HG03342 (cell line): ENCODE results near the gene RAB15.
A peak's percentile ranks its signal among the peaks of the same experiment; 100 is the strongest.

ENCODE experiments used
- ATAC-seq: cut with Tn5 transposase; IDR thresholded peaks from one replicate; pipeline ENCODE4 v1.9.1; 2021; ENCODE audit warnings: mild to moderate bottlenecking, moderate library complexity; ENCODE audit not compliant: unreplicated experiment

The RAB15 gene

DNA sequence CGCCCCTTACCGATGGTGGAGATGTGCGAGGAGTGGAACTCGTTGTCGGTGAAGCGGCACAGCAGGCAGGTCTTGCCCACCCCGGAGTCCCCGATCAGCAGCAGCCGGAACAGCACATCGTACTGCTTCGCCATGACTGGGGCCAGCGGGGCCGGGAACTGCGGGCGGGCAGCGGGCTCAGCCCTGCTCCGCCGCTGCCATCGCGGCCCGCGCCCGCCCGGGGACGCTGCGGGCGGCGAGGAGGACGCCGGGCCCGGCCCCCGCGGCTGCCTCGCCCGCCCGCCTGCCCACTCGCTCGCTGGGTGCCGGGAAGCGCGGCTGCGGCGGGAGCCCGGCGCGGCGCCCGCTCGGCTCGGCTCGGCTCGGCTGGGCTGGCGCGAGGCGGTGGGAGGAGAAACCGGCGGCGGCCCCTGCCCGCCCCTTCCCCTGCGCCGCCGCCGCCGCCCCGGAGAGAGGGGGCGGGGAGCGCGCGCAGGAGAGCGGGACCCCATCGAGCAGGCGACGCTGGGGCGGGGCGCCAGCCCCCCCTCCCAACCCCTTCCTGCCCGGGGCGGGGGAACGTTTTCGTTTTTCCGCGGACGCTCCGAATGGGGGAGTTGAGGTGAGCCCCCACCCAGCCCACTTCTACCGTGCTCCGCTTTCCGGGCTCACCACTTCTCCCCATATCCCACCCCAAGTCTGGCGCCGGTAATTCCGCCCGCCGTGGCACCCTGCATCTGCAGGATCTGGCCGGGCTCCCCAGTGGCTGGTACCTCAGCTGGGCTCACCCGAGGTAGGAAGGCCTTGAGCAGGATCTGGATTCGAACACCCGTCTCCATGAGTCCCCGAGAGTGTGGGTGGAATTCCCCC lies at the start of gene RAB15:
Gene RAB15, minus strand, starts transcription at position 394 of the 849 bp plus-strand sequence. Its CDS starts 260 bp downstream, at position 134.
- no peak for ATAC-seq

DNA sequence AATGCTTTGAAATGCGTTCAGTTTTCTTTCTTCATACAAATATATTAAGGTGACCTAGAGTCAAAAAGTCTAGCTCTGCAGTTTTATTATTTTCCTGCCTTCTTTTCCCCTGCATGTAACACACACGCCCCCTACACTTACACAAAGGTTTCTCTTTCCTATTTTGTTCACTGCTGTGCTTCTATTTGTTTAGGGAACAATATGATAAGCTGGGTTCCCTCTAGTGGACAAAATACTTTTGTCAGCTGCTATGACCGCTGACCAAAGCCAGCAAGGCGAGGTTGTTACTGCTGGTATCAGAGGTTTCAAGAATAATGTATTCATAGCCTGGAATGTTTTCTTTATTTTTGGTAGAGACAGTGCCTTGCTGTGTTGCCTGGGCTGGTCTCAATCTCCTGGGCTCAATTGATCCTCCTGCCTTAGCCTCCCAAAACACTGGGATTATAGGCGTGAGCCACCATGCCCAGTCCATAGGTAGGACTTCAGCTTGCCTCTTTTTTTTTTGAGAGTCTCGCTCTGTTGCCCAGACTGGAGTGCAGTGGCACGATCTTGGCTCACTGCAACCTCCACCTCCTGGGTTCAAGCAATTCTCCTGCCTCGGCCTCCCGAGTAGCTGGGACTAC lies 47.9 kb upstream of the RAB15 start:
- no peak for ATAC-seq

DNA sequence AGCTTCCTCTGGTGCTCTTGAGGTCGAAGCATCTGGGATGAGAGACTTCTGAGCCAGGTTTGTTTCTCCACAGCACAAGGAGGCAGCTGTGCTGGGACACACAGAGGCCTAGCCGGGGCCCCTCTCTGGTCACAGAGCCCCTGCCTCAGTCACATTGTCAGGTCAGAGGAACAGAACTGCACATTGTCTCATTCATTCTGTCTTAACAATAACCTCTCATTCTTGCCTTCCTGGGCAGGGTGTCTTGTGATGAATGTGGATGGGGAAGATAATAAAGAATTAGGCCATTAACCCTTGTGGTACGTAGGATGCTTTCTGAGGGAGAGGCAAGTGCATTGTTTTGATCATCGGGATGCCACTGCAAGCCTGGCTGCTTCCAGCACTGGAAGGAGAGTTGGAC lies 44.3 kb upstream of the RAB15 start:
- ATAC-seq, result no peak

DNA sequence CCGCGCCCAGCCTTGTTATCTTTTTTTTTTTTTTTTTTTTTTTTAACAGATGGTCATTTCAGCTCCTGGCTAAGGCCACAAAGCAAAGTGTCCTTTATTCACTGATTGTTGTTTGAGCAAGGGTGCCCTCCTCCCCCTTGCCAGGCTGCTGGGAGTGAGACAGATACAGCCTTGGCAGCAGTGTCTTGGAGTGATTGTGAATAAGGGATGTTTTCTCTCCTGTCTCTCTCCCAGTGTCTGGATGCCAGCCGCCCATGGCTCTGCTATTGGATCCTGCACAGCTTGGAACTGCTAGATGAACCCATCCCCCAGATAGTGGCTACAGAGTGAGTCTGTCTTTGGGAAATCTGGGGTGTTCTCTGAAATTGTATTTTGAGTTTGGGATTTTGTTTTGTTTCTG lies 43.3 kb upstream of the RAB15 start:
- no peak for ATAC-seq

DNA sequence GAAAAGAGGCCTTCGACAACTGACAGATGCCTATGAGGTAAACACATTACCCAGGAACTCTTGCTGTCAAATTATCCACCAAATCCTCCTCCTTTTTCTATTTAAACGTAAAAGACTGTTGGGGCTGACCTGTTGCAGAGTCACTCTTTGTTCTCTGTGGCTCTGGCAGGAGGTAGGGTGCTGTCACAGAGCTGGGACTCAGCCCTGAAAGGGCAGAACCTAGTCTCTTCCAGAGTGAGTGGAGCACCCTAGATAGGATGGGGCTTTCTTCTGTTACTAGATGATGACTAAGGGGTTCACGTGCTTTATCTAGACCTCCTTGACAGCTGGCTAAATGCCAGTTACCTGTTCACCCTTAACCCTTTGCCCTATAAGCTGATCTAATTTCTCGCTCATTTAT lies 40.2 kb upstream of the RAB15 start:
- ATAC-seq, result no peak

DNA sequence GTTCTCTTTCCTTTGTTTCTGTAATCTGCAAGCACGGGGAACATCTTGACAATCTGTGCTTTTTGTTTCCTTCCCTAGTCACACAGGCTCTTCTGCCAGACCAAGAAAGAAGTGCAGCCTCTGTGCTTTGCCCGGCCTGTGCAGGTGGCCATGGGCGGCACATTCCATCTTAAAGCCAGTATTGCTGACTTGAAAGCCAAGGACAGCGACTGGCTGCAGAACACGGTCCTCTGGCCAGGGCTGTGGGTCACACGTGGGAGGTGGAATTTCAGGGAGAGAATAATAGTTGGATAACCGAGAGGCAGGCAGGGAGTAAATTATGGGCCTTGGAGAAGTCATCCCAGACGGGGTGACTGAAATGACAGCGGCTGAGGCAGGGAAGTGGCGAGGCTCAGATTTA lies 39.4 kb upstream of the RAB15 start:
- no peak for ATAC-seq

DNA sequence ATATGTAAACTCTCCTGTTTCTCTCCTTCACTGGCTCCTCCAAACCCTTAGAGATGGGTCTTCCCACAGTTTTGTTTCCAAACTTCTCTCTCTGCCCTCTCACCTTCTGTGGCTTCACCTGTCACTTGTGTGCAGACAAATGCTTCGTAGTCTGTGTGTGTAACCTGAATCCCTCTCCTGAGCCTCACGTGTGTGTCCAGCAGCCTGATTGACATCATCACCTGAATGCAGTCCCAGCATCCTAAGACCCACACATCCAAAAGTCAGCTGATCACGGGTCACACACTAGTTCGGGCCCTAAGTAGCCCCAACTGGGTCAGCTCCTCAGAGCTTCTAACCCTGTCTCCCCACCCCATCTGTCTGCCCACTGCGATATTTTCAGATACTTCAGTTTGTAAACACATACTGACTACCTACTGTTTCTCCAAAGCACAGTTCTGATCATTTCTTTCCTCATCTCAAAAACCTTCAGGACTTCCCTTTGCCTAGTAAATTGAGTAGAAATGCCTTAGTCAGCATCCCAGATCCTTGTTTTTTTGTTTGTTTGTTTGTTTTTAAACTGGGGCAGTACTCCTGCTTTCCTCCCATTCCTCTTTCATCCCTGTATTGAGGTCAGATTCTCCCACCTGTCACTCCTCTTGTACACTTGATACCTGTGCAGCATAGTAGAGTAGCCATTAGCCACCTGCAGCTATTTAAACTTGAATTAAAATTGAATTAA lies 38.2 kb upstream of the RAB15 start:
- no peak for ATAC-seq

DNA sequence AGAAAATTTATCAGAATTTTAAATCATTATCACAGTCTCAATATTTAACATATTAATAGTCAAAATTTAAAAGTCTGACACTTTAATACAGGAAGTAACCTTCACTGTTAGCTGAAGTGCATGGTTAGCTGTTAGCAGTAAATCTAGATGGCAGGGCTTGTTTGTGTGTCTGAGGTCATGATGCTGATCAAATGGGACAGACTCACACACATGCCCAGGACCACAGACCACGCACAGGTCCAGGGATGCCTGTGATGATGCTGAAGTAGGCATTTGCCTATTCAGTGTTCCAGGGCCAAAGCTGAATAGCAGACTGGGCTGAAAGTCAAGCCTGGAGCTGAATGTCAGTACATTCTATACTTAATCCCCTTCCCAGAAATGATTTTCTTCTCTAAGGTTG lies 35.1 kb upstream of the RAB15 start:
- no peak for ATAC-seq

DNA sequence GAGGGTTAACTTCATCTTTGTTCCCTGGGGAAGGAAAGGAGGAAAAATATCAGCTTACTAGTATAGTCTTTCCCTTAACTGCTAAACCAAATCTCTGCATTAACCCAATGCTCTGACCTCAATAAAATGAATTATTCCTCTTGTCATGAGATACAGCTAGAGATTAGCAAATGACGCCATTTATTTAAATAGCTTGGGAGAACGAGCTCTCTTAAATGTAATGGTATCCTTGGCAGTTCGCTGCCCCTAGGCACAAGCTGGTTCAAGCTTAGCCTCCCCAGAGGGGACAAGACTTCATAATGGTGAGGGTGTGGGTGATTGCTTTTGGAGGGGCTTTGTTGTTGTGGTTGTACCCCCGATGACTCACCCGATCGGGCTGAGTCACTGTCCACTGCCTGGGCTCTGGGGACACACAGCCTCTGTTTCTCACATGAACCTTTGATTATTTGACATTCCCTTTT lies 34.2 kb upstream of the RAB15 start:
- no peak for ATAC-seq

DNA sequence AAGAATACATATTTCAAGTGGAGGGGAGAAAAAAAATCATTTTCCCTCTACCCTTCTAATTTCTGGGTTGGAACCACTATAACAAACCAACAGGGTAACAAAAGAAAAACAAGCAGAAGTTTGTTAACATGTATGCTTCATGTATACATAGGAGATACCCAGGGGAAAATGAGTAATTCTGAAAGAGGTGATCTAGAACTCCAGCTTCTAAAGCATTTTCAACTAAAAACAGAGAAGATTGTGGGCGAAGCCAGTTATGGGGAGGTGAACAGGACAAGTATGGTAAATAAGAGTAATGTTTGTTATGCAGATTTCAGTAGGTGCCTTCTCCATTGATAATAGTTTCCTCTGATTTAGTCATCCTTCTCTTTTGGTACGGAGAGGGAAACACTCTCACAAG lies 31.3 kb upstream of the RAB15 start:
- ATAC-seq, result peak; percentile 51

DNA sequence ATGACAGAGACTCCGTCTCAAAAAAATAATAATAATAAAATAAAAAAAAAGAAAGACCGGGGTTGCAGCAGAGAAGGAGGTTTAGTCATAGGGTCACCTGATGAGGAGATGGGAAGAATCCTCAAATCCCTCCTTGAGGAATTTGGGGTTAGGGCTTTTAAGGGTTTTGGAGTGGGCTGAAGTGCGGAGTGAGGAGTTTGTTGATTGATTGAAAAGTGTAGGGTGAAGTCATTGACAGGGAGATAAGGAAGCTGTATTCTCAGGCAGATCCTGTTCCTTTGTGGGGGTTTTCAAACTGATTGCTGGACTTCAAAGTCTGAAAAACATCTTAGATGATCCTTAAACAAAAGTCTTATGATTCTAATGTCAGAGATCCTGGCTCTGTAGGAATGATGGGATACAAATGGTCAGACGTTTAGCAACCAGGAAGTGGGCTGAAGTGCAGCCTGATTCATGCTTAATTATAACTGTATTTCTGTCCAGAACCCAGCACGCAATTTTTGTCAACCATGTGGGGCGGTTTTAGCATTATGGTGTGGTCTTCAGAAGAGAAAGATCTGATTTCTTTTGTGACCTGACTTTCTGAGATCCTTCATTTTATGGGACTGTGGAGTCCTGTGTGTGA lies 30.6 kb upstream of the RAB15 start:
- no peak for ATAC-seq

DNA sequence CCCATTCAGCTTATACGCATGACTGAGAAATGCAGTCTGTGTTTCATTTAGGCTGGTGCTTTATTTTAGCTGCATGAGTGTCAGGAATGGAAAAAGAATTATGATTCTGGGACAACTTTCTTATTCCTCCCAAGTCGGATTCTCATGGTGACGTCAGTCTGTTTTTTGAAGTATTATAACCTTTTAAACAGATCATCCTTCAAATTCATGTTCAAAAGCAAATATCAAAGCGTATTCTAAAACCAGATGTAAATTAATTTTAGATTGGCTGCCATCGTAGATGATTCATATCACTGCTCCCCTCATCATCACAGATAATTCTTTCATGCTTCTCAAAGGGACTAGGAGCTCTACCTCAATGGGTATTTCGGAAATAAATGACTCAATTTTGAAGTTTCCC lies 29.6 kb upstream of the RAB15 start:
- no peak for ATAC-seq

DNA sequence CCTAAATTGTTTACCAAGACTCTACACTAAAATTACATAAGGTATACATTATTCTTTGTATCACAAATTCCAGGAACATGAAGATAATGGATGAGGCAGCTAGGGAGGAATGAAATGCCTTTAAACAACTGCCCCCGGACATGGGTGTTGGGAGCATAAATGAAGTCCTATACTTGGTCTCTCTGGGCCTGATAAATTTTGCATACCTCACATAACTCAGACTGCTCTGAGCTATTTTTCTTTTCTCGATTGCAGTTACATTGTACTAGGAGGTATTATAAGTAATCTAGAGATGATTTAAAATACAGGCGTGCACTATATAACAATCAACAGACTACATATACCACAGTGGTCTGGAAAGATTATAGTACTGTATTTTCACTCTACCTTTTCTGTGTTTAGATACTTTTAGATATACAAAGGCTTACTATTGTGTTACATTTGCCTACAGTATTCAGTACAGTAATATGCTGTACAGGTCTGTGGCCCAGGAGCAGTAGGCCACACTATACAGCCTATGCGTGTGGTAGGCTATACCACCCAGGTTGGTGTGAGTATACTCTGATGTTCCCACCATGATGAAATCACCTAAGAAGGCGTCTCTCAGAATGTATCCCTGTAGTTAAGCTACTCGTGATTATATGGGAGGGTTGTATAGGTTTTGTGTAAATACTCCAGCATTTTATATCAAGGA lies 28.9 kb upstream of the RAB15 start:
- no peak for ATAC-seq

DNA sequence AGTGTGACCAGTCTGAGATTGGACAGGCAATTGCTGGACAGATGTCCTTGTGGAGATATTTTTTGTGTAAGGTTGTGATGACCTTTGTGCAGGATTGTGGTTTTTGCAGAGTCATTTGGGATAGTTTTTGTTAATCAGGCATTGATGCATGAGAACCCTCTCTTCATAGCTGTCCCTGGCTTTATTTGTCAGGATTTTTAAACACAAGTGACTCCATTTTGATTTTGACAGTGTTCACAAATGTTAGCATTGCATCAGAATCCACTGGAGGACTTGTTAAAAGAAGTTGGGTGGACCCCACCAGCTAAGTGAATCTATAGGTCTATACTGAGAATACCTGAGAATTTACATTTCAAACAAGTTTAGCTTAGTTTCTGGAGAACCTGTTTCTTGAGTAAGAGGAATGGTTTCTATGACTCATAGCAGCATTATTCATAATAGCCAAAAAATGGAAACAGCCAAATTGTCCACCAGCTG lies 26.4 kb upstream of the RAB15 start:
- ATAC-seq, result no peak

DNA sequence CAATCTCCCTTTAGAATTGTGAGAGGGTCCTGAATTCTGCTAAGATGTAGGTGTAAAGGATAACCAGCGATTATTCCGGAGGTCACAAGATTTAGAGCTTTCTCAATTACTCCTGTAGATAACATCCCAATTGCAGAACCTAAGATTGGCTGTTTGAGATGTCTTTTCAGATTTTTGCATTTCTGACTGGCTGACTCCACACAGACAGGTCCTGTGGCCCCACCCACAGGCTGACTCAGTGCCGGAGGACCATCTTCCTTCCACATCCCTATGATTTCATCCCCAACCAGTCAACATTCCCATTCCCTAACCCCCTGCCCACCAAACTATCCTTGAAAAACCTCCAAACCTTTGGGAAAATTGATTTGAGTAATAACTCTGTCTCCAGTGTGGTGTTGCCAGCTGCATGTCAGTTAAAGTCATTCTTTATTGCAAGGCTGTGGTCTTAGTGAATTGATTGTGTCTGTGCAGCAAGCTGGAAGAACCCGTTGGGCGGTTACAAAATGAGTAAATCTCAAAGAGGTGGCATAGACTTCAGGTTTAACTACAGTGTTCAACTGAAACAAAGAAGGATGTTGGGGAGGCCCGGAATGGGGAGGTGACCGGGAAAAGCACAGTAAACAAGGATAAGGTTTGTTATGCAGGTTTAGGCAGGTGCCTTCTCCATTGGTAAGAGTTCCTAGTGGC lies 25.1 kb upstream of the RAB15 start:
- ATAC-seq, result no peak

DNA sequence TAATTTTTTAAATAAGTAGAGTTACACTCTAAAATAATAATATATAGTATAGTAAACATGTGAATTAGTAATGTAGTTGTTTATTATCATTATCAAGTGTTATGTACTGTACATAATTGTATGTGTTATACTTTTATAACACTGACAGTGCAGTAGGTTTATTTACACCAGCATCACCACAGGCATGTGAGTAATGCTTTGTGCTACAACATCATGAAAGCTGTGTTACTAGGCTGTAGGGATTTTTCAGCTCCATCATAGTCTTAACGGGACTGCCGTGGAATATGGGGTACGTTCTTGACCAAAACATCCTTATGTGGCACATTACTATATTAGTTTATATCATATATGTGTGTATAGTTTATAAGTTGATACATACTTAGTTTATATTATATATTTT lies 23.2 kb upstream of the RAB15 start:
- no peak for ATAC-seq

DNA sequence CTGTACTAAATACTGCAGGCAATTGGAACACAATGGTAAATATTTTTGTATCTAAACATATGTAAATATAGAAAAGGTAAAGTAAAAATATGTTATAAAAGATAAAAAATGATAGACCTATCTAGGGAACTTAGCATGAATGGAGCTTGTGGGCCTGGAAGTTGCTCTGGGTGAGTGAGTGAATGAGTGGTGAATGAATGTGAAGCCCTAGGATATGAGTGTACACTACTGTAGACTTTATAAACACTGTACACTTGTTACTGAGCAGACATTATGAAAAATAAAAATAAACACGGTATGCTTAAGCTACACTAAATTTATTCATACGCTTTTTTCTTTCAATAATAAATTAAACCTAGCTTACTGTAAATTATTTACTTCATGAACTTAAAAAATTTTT lies 22.4 kb upstream of the RAB15 start:
- ATAC-seq, result no peak

DNA sequence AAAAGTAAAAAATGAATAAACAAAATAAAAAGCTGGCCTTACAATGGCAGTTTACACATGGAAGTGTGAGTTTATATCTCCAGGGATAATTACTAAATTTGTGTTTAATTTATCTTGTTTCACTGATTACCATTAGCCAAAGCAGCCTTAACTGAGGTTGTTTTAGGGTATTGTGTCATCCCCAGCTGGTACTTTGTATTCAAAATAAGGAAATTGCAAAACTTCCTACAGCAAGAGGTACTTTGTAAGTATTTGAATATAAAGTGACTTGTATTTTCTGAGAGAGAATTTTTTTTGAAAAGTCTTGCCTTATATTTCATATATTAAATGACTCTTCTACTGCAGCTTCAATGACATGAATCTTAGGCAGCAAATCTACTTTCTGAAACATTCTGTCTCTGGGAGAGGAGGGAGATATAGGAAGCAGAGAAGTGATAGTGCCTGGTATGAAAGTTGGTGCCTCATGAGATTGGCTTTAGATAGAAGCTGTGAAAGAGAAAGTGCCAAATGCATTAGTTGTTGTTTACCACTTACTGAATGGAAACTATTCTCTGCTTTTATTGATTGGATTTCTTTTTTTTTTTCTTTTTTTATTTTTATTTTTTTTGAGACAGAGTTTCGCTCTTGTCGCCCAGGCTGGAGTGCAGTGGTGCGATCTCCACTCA lies 21.3 kb upstream of the RAB15 start:
- no peak for ATAC-seq

DNA sequence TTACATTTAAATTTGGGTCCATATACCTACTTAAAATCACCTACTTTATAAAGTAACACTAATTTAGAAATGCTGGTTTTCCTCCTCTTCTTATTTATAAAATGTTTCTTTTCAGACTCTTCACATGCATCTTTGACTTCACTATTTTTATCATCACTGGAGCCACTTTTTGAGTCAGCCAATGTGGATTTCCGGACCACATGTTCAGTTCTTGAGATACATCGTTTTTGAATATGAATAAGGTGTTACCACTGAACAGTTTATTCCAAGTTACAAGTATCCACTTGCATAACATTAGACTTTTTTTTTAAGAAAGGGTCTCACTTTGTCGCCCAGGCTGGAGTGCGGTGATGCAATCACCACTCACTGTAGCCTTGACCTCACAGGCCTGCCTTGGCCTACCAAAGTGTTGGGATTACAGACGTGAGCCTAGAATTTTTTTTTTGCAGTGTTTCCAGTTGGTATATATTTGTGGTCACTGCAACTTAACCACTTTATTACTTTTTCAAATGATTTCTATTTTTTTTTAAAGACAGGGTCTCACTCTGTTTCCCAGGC lies 20.3 kb upstream of the RAB15 start:
- ATAC-seq, result no peak
